DMS53 (cell line): Measurements from ENCODE around the gene ARID1B.

Source experiments
- DNase-seq: peaks from one replicate; lab custom pipeline; 2025; lab: John Stamatoyannopoulos, UW

The ARID1B gene

DNA sequence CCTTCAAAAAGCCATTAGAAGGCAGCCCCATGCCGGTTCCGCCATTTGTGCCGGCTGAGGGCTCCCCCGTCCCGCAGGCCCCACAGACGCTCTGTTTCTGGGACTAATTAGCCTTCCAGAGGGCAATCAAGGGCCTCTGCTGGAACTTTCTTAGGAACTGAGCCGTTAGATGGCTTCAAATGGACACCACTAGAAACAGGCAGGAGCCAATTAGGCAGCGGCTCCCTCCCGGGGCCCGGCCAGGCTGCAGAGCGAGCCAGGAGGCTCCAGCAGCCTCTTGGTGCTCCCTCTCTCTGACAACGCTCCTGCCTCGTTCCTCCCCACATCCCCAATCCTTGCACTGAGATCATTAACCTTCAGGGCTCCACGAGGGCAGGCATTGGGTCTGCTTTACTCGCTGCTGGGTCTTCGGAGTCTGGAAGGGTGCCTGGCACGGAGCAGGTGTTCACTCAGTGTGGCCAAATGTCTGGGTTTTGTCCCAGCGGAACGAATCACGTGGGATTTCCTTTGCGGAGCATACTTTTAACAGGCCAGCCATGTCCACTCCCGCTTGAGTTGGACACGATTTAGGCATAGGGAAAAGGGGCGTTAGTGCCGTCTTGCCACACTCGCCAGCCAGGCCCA, 447.9 kb downstream of the ARID1B start:
- DNase-seq: no peak

DNA sequence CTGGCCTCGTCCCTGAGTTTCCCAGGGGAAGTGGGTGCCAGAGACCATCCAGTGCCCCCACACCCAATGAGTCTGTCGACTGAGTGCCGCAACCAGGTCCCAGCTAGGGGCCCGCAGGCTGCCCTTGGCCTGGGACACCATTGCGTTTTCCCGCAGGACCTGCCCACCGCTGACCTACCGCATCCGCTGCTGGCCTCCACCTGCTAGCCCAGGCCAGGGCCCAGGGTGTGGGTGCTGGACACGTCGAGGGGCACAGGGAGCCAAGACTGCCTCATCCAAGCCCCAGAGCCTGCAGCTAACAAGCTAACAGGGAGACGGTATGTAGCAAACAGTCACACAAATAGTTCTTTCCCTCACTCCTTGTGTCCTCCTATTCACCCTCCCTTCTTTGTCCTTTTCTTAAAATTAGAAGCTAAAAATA, 448.4 kb downstream of the ARID1B start:
- DNase-seq: no peak

DNA sequence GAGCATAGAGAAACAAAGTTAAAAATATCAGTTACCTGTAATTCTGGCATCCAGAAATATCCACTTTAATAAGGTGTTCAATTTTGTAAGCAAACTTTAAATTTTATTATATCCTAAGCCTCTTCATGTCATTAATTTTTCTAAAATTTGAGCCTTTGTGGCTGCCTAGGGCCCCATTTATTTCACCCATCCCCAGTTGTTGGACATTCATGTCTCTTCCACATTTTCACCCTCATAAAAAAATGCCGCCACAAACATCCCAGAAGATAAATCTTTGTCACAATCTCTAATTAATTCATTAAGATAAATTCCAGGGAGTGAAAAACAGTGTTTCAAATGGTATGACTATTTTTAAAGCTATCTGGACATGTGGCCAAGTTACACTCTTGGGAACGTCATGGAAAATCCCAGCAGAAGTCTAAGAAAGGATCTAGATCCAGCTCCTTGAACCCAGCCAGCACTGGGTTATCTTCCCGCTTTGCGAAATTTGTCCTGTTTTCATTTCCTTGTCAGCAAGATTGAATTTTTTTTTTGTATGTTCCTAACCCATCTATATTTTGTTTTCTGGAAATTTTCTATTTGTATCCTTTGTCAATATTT, 448.9 kb downstream of the ARID1B start:
- no peak for DNase-seq

DNA sequence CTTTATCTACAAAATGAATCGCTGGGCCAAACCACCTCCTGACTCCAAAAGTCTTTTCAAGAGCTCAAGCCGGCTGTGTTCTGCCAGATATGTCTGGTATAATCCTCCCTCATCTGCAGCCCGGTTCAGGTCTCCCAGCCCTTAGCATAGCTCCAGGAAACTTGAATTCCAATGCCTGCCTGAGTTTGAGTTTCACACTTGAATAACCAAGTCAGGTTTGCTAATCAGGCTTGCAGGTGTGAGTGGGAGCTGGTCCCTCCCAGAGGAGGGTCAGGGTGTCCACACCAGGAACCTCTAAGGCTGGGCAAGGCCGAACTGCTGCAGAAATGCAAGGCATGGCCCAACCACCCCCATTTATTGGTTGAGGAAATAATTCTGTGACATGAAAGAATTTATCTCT, 449.6 kb downstream of the ARID1B start:
- no peak for DNase-seq

DNA sequence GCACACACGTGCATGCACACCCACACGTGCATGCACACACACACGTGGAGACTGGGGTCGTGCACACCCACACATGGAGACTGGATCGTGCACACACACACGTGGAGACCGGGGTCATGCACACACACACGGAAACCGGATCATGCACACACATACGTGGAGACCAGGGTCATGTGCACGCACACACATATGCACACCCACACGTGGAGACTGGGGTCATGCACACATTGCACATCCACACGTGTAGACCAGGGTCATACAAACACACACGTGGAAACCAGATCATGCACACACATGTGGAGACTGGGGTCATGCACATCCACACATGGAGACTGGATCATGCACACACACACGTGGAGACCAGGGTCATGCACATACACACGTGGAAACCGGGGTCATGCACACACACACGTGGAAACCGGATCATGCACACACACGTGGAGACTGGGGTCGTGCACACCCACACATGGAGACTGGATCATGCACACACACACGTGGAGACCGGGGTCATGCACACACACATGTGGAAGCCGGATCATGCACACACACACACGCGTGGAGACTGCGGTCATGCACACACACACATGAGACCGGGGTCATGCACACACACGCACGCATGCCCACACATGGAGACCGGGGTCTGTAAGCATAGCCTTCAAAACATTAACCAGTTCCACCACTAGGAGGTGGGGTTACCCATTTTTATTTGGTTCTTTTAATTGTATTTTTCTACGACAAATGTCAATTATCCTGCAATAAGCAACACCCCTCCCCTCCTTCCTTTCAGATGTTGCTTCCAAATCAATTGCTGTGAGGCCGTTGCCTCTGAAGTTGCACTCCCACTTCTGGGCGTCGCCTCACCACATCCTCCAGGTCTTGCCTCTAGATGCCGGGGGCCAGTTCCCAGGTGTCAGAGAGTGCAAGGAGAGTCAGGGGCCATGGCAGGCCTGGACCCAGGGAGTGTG, 450.3 kb downstream of the ARID1B start:
- peak; percentile 32 for DNase-seq

DNA sequence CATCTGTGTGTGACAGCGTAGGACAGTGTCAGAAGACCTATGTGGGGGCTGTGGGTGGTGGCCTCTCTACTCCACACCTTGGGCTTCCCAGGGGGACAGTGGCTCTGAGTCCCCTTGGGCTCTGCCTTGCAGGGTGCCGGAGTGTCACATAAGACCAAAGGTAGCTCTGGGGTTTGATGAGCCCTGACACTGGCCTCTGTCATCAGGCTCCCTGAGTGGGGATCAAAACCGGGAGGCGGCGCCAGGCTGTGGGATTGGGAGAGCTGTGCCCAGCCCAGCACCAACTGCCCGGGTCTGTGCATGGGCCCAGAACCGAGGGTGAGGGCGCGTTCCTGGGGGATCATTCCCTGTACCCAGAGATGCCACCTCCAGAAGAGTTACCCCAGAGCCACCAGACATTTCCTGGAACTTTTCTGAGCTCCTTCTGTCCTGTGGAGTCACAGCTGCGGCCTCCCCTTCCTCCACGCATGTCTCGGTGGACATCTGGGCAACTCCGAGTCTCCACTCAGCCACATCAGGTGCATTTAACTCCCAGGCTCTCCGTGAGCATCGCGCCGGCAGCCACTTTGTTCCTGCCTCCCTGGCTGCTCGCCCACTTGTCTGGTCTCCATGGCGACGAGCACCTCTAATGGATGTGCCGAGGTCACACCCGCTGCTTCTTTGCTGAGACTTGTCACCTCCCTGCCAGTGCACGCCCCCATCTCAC, 451.4 kb downstream of the ARID1B start:
- peak; percentile 97 for DNase-seq

DNA sequence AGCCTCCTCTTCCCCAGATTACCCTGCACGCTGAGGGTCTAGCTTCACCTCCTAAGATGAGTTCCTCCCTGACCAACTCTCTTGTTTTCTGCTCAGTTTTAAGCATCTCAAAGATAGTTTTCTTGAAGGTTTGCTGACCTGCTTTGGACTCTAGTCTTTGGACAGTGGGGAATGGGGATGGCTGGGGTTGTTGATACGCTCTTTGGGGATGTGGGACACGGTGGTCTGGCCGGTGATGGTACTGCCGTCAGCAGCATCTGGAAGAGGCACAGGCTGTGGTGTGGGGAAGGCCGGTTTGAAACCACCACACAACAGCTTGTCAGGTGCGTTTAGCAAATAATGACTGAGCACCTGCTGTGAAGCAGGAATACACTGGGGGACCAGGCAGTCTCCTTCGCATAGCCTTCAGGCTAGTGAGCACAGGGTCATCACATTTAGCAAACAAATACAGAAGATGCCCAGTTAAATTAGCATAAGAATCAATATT, 452.0 kb downstream of the ARID1B start:
- peak; percentile 88 for DNase-seq

DNA sequence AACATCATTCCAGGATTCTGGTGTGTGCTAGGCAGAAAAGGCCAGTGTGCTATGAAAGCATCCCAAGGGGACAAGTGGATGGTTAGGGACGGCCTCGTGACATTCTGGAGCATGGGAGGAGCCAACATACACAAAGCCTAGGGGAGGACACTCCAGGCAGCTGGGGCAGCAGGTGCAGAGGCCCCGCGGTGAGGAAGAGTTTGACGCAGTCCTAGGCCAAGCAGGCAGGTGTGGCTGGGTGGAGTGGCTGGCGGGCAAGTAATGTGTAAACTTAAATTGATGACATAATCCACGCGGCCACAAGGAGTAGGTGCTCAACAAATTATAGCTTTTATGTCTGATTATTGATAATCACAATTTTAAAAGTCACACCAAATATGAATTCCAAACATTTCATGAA, 452.5 kb downstream of the ARID1B start:
- peak; percentile 98 for DNase-seq

DNA sequence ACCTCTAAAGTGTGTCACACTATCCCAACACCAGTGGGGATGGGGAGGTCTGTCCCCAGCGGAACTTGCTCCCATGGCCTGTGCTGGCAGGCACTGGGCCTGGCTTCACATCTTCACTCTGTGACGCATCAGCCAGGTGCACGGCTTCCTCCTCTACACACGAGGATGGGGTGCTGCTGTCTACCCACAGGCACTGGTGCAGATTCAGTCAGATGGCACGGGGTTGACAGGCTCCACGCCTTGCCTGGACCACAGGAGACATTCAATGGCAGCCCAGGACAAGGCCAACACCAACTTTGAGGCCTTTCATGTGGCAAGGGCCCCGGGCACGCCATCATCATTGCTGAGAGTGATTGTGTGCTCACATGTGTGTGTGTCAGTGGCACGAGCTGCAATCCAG, 453.7 kb downstream of the ARID1B start:
- DNase-seq: peak; percentile 80

DNA sequence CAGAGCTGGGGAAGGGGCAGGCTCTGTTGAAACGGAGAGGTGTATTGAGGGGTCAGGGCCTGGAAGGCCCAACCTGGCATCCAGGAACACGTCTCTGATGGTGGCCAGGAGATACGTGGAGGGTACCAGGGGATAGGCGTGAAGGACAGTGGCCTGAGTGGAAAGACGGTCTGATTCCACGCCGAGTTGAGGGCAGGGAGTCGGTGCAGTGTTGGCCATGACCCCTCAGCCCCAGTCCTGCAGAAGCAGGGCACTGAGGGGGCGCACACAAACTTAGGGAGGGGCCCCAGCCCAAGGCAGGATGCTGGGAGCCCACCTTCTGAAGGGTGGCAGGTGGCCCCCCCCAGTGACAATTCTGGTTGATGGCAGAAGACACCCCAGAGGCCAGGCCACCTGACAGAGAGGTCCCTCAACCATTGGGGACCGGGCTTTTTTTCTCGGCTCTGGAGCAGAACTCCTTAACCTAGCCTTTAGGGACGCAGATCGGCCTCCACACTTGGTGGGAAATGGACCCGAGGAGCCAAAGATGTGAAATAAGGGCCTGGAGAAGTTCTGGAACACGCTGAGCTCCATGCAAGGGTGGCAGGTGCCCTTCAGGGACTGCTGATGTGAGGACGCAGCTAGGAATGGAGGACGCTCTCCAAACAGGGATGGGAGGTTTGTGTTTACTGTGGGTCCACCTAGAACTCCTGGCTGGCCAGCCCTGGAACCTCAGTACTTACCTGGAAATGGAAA, 455.1 kb downstream of the ARID1B start:
- no peak for DNase-seq

DNA sequence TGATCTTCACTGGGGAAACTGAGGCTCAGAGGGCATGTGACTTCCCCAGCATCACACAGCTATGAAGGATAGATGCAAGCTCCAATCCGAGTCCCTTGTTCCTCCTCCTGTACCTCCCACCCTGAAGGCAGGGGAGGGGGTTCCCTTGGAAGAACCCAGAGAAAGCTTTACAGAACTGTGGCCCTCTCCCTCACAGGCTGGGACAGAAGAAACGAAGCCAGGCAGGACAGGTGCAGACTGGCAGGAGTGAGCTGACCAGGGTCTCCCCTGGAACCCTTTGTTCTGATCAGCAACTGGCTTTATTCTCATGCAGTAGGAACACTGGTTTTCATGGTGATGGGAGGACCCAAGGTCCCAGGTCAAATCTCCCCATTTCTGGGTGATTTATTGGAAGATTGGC, 456.0 kb downstream of the ARID1B start:
- DNase-seq: peak; percentile 24

DNA sequence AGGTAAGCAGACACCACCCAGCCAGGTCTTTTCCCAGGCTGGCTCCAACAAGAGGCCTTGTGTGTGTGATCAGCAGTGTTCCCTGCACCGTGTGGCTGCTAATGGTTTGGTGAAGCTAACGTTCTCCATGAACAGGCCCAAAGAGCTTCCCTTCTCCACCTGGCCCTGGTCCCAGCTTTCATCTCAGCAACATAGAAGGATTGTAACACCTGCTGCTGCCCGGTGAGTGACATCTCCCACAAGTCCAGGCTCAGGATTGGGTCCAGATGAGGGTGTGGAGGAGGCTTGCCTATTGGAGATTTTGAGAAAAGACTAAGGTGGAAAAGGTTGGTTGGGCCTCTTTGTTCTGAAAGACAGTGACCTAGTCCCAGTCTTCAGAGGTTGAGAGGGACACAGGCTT, 456.5 kb downstream of the ARID1B start:
- DNase-seq: peak; percentile 84

DNA sequence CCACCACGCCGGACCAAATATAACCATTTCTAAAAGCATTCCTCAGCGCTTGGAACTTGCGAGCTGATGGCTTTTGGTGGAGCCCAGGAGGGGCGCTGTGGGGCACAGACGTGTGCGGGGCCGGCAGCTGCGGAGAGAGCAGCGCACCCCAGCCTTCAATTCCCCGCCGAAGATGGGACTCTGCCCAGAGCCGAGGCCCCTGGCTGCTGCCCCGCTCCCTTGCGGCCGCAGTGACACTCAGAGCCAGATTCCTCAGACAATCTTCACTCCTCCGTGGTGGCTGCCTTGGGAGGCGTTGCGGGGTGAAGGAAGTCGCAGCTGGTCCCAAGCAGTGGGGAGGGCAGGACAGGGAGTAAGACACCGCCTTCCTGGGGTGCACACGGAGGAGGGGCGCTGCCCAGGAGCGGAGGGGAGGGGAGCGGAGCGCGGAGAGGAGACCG, 458.4 kb downstream of the ARID1B start:
- DNase-seq: peak; percentile 85

DNA sequence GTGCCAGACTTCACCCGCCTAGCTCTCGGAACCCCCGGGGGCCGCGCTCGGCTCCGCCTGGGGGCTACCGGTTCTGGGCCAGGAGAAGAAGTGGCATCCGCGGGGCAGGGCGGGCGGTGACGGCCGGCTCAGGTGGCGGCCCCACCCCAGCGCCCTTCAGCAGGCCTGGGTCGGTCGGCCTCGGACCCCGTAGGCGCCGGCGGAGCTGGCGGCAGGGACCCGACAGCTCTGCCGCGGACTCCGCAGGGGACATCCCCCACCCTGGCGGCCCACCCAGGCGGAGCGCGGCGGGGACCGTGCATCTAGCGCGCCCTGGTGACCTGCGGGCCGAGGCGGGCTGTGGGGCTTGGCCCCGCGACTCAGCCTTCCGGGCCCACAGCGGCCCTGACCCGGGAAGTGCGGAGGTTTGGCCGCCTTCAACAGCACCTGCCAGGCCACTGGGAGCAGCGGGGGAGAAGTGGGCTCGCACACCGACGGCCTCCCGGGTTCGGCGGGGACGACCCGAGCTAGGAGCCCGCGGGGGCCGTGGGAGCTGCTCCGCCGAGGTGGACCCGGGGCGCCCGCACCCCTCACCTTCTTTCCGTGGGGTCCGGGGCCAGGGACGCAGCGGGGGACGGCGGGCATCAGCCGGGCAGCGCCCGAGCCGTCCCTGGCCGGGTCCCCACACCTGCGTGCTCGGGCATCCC, 459.0 kb downstream of the ARID1B start:
- peak; percentile 71 for DNase-seq

DNA sequence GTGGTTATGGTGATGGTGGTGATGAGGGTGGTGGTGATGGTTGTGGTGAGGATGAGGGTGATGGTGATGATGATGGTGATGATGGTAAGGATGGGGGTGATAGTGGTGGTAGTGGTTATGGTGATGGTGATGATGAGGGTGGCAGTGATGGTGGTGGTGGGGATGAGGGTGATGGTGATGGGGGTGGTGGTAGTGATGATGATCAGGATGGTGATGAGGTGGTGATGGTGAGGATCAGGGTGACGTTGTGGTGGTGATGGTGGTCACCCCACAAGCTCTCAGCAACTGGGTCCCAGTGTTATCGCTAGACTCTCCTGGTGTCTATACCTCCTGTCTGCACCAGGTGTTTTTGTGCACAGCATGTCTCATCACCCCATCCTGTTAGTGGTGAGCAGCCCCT, 461.2 kb downstream of the ARID1B start:
- DNase-seq: no peak

DNA sequence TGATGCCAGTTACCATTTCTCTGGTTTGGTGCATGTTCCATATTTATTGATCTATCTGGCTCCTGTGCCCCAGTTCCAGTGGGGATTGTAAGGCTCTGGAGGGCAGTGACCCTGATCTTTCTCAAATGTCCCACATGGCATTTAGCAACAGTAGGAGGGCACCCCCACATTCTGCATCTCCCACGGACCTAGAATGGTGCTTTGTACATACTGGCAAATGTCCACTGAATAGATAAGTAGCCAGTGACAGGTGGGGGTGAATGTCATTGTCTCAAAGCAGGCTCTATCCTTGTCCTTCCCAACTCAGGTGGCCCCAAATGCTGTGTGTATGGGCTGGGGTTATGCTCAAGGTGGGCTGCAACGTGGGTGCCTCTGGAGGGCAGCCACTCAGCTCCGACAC, 462.0 kb downstream of the ARID1B start:
- DNase-seq: no peak

DNA sequence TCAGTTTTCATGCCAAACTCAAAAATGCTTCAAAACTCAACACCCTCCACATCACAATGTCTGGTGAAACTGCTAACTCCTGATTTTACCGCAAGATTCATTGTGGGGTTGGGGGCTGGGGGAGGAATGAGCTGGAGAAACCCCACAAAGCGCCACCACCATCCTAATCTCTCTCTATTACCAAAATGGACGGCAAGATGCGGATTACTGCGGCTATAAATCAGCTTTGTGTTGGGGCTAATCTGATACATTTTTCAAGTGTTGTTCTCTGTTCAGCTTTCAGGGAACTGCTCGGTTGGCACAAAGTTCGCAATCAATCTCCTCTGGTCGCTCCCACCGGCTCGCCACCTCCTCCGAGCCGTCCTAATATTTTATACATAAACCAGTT, 462.5 kb downstream of the ARID1B start:
- DNase-seq: no peak

DNA sequence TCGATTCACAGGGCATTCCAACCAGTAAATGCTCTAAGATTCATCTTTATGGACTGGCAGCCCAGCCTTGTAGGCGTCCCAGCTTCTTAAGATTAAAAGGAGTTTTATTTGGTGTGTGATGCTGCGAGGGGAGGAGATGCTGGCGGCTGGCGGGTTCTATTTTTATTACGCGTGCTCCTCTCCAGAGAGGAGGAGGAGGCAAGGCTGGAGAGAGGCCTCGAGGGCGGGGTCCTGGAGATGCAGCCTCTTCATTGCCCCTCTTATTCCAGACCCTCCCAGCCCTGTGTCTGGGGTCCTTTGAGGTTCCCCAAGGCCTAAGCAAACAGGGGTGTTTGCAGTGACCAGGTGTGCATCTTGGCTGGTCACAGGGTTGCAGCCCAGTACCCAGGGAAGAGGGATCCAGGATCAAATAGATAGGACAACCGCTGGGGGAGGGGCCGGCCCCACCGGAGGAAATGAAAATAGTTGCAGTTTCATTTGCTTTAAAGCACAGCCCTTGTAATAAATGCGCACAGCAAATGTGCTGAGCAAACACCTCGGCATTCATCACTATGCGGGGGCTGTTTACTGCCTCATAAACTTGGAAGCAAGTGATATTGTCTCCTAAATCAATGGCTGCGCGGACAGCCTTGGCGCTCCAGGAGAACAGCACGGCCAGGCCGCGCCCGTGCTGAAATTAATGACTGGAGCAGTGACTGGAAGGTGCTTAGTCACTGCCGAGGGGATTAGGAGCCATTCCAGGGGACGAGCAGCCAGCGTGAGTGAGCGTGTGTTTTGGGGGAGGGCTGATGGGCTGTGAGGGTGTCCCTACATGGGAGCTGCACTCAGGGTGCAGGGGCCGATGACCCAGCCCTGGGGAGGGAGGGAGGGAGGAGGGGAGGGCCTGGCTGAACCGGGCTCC, 463.1 kb downstream of the ARID1B start:
- peak; percentile 61 for DNase-seq

DNA sequence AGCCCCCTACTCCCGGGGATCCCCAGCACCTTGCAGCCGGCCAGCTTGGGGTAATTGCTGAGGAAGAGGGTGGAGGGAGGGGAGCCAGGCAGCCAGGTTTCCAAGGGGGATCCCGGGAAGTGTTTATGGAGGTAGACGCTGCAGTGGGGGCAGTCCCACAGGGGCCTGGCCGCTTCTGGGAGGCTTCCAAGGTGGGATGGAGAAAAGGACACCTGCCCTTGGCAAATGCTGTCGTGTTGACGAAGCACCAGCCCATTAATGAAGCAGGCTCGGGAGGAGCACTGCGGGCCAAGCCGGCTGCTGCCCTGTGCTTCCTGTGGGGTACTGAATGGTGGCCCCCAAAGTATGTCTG, 463.8 kb downstream of the ARID1B start:
- no peak for DNase-seq

DNA sequence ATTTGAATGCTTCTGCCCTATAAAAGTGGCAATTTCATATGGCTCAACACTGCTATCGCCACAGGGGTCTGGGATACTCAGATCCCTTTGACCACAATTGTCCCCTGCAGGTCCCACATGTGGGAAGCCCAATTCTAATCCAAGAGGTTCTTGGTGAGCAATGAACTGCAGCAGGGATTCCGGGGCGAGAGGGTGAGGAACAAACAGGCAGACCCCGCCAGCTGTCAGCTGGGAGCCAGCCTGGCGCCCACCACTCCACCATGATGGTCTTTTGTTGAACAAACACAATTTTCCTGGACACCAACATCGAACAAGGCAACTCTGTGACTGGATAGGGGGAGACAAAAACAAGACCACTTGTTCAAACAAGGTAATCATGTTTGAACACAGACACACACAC, 465.6 kb downstream of the ARID1B start:
- DNase-seq: no peak
